Measurements from ENCODE around the gene AFF2.

Gene AFF2

DNA sequence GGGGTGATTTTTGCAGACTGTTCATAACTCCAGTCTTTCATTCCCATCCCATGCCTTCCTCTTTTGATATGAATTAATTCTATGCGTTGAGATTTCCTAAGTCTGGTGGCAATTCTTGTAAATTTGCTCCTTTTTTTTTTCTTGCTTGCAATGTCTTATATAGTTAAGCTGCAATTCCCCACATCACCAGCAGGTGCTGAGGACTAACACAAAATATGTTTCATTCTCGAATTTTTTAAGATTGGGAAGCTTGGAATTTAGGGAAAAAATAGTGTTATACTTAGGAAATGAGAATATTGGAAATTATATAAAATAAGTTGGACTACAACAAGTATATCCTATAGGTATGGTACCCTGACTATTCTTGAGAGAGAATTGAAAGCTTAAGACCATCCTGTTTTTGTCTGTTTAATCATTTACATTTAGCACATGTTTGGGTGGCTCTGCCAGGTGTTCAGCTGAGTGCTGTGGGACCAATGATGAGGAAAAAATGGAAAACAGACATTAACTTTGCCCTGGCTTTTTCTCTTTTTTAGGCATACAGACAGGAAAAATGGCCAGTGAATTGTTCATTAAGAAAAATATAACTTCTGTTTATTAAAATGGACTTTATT, 30.2 kb downstream of the AFF2 start:
- no peak overlapping the region for H3K4me3 ChIP-seq (replicated peaks in 1 of 2; ENCODE audit: low read depth in 2 of 2, low read length in 2 of 2)
- peak; percentile 58 for TF ChIP-seq CTCF (IDR thresholded peaks at IDR 0.05; ENCODE audit: low read depth, low read length)
- peak; percentile 48 to 49 for DNase-seq (ENCODE audit: low read depth in 2 of 2)

- no peak overlapping the region for H3K4me3 ChIP-seq (replicated peaks in 1 of 2; ENCODE audit: low read depth in 2 of 2, low read length in 2 of 2)
- no peak for DNase-seq (ENCODE audit: low read depth in 2 of 2)
- no peak for TF ChIP-seq CTCF (IDR thresholded peaks at IDR 0.05; ENCODE audit: low read depth, low read length)
Measured at GRCh38 chrX:148534291-148534690, 33.9 kb downstream of the AFF2 start.

DNA sequence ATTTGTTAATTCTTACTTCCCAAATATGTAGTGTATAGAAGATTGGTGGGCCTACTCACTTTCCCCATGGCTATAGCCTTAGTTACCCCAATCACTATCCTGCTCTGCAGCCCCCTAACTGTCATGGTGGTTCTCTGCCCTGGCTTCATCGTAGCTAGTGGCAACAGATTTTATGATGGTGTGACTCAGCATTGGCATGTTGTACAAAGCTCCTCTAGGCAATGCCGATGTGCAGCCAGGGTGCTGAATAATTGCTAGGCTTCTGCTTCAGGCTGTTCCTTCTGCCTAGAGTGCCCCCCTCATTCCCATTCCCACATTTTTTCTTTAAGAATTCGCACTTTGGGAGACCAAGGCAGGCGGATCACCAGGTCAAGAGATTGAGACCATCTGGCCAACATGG, 35.2 kb downstream of the AFF2 start:
- no peak overlapping the region for H3K4me3 ChIP-seq (replicated peaks in 1 of 2; ENCODE audit: low read depth in 2 of 2, low read length in 2 of 2)
- TF ChIP-seq CTCF (IDR thresholded peaks at IDR 0.05; ENCODE audit: low read depth, low read length): no peak
- no peak for DNase-seq (ENCODE audit: low read depth in 2 of 2)

DNA sequence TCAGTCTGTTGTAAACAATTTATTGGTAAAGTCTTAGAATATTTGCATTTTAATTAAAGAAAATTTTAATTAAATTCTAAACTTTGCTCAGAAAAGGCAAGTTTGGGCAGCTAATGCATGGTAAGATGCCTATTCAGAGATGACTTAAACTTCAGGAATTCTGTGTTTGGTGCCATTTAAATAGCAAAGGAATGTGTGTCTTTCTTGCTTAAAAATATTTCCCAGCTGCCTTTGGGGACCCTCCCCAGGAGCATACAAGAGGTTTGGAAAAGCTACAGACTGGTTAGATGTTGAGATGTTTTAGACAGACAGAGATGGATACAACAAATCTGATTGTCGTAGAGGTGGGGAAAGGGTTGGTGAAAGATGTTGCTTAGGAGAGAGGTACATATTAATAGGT, 36.5 kb downstream of the AFF2 start:
- H3K4me3 ChIP-seq (replicated peaks in 1 of 2; ENCODE audit: low read depth in 2 of 2, low read length in 2 of 2): no peak overlapping the region
- no peak for TF ChIP-seq CTCF (IDR thresholded peaks at IDR 0.05; ENCODE audit: low read depth, low read length)
- peak; percentile 2 to 3 for DNase-seq (ENCODE audit: low read depth in 2 of 2)

DNA sequence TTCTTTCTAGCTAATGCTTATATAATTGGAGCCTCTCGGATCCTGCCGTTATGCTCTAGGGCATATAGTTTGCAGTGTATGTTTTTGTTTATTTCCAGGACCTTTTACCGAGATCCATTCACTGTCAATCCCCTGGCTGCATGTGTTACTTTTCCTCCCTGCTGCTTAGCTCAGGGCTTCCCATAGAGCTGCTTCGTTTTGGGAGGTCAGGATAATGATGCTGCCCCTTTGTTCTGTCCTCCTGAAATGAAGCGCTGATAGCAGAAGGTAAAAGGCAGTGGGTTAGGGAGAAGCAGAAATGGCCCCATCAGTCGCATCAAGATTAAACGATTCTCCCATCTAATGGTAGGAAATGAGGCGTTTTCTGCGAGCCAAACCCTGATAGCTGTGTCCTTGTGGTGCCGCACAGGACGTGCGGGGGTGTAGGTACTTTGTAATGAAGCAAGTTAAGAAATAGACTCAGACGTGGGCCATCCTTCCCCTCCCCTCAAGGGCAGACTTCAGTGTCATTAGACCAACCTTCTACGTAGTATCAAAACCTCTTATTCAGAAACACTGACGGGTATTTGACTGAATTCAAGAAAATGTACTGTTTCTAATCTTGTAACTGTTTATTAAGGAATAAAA, 37.3 kb downstream of the AFF2 start:
- no peak for TF ChIP-seq CTCF (IDR thresholded peaks at IDR 0.05; ENCODE audit: low read depth, low read length)
- H3K4me3 ChIP-seq (replicated peaks in 1 of 2; ENCODE audit: low read depth in 2 of 2, low read length in 2 of 2): no peak overlapping the region
- no peak for DNase-seq (ENCODE audit: low read depth in 2 of 2)

DNA sequence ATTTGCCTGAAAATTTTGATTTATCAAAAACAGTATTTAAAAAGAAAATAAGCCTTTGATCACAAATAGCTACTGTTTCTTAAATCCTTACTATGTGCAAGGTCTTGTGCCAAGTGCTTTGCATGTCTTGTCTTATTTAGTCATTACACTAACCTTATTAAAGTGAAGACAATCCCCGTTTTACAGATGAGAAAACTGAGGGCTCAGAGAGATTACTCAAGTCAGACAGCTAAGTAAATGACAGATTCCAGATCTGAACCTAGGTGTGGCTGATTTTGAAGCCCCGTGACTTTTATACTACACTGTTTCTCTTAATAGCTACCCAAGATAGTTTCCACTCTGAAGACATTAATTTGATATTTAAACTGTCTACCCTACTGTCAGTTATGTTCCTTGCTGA, 38.2 kb downstream of the AFF2 start:
- no peak for DNase-seq (ENCODE audit: low read depth in 2 of 2)
- TF ChIP-seq CTCF (IDR thresholded peaks at IDR 0.05; ENCODE audit: low read depth, low read length): no peak
- H3K4me3 ChIP-seq (replicated peaks in 1 of 2; ENCODE audit: low read depth in 2 of 2, low read length in 2 of 2): no peak overlapping the region

GRCh38 chrX:148540114-148540513, 39.7 kb downstream of the AFF2 start:
- no peak overlapping the region for H3K4me3 ChIP-seq (replicated peaks in 1 of 2; ENCODE audit: low read depth in 2 of 2, low read length in 2 of 2)
- DNase-seq (ENCODE audit: low read depth in 2 of 2): no peak
- no peak for TF ChIP-seq CTCF (IDR thresholded peaks at IDR 0.05; ENCODE audit: low read depth, low read length)

All from cardiac fibroblast (primary cell).